Medulla oblongata (tissue), 1 donor: ENCODE data around the gene AGK.

Experiments
- DNase-seq: peaks from one replicate; pipeline ENCODE4 v3.0.0-alpha.2; 2015; ENCODE audit errors: extremely low spot score

Gene AGK, protein sequence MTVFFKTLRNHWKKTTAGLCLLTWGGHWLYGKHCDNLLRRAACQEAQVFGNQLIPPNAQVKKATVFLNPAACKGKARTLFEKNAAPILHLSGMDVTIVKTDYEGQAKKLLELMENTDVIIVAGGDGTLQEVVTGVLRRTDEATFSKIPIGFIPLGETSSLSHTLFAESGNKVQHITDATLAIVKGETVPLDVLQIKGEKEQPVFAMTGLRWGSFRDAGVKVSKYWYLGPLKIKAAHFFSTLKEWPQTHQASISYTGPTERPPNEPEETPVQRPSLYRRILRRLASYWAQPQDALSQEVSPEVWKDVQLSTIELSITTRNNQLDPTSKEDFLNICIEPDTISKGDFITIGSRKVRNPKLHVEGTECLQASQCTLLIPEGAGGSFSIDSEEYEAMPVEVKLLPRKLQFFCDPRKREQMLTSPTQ

DNA sequence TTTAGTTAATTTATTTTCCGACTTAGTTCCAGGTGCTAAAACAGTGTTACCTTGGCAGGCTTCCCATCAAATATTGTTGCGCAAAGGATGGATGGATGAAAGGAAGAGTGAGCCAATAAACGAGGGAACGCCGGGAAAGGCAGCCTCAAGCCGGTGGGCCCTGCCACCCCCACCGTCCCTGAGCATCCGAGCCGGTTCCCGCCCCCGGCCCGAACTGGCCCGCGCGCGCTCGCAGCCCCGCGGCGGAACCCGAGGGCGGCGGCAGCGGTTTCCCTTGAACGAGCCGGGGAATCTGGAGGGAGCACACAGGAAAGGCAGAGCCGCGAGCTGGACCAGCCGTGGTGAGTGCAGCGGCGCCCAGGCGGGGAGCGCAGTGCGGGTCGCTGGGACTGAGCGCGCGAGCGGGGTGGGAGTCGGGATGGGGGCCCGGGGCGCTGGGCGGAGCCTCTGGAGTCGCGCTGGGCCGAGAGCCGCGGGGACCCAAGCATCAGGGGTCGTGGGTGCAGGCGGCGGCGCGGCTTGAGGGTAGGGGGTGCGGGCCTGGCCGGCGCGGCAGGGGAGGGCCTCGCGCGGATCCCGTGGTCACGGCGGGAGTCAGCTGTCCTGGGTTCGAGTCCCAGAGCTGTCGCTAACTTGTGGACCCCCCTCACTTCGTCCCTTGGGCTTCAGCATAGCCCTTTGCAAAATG lies at the start of gene AGK:
Gene AGK, plus strand, starts transcription at position 317 of the 688 bp plus-strand sequence. CDS start 4,057 bp downstream, outside the sequence.
- peak; percentile 70 for DNase-seq

- DNase-seq: no peak
Observed at GRCh38 chr7:141501451-141501850, 49.8 kb upstream of the AGK start.

GRCh38 chr7:141511316-141511675 lies 39.9 kb upstream of the AGK start:
- no peak for DNase-seq

- peak; percentile 19 for DNase-seq
Observed at GRCh38 chr7:141511676-141512396, 39.4 kb upstream of the AGK start.

GRCh38 chr7:141512597-141512996 lies 38.6 kb upstream of the AGK start:
- DNase-seq: no peak

- DNase-seq: no peak
Observed at GRCh38 chr7:141513720-141514119, 37.5 kb upstream of the AGK start.

- no peak for DNase-seq
Observed at GRCh38 chr7:141515941-141516340, 35.3 kb upstream of the AGK start.

DNA sequence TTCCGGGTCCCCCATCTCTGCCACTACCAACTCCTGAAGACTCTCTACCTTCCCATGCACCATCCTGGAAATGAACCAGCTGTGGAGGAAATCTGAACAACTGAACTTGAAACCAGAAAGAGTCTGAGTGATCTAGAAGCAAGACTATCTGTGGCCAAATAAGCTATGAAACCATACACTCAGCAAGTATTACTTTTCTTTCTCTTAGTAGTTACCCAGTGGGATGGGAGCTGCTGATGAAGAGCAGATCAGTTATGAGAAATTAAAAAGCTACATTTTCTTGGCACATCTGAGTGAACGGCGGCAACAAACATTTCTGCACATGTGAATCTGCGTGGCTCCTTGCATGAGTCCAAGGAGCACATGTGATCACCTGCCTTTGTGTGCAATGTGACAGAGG lies 31.6 kb upstream of the AGK start:
- DNase-seq: no peak

GRCh38 chr7:141522657-141523342 lies 28.4 kb upstream of the AGK start:
- DNase-seq: no peak

DNA sequence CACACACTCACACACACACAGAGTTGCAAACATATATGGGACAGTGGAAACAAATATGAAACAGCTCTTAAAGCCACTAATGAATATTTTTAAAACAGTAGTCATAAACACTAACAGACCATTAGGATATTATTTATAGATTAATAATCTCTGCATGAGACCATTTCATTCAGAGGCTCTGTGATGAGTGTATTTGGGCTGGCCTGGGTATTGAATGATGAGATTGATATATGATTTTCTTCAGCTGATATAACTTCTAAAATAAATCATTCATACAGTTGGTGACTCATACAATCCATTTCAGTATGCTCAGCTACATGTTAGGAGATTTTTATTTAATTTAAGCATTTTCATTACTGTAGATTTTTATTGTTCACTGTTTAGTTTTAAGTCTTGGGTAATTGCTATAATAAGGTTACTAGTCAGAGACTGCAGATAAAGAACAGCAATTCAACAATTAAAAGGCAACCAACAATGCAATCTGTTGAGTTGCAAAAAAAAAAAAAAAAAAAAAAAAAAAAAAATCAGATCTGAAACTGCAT lies 25.2 kb upstream of the AGK start:
- DNase-seq: no peak

- DNase-seq: no peak
Observed at GRCh38 chr7:141527076-141527475, 24.1 kb upstream of the AGK start.

- DNase-seq: no peak
Observed at GRCh38 chr7:141528399-141528798, 22.8 kb upstream of the AGK start.

- DNase-seq: peak; percentile 94
Observed at GRCh38 chr7:141533149-141533949, 17.9 kb upstream of the AGK start.

DNA sequence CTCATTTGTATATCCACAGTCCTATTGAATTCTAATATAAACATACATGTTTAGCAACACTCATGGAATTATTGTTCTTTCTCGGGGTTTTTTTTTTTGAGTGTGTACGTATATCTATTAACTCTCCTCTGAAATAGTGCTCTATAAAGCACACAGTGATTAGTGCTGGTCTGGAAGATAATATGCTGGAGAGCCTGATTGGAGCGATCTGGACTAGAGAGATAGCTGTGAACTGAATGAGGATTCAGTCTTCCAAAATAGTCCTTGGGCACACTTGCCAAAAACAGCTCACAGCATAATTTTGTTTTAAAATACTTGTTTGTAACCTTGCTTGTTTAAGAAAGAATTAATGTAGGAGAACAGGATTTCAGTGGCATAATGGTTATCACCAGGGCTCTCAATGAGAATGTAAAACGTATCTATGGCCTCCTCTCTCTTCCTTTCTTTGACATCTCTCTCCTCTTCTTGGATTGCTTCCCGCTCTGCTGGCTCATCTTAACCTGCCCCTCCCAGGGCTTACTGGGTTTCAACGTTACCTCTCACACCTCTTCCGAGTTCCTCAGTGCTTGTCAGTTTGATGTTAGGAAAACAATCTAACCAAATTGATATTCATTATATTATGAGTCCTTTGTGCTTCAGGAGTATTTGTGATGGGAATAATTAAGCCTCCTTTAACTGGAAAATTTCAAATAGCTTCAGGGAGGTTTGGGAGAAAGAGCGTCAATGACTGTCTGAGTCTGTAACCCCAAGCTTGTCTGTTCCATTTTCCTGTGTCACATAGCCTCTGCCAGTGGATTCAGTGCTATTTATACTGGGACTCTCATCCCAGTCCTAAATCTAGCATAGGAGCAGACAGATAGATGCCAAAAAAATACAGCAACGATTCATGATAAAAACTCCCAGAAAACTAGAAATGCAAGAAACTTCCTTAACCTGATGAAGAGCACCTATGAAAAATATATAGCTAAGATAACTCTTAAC lies 16.2 kb upstream of the AGK start:
- no peak for DNase-seq

DNA sequence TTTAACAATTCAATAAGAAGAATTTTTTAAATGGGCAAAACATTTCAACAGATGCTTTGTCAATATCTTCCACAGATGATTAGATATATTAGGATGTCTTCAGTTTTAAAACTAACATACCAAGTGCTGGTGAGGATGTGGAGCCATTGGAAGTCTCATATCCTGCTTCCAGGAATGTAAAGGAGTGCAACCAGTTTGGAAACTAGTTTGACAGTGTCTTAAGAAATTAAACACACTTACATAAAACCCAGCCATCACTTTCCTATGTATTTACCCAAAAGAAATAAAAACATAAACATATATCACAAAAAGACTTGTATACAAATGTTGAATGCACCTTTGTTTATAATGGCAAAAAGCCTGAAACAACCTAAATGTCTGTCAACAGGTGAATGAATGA lies 13.3 kb upstream of the AGK start:
- no peak for DNase-seq

- no peak for DNase-seq
Observed at GRCh38 chr7:141541375-141541774, 9.8 kb upstream of the AGK start.

DNA sequence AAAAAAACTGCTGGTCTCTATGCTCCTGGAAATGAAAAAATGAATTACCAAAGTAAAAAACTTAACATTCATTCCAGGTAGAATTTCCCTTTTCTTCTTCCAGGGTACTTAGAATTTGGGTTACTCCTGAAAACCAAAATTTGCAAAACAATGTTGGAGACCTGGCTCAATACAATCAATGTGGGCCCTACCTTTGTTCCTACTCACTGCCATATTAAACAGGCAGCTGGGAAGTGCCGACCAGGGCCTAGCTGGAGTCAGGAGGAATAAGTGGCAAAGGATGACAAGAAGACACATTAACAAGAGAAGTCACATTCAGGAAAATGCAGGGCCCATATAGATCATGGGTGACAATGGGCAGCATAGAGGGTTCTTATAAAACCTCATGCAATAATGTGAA lies 6.4 kb upstream of the AGK start:
- no peak for DNase-seq

- no peak for DNase-seq
Observed at GRCh38 chr7:141549582-141549981, 1.6 kb upstream of the AGK start.

- DNase-seq: peak; percentile 29
Observed at GRCh38 chr7:141550386-141551093, 670 bp upstream of the AGK start.
